ENCODE measurements around the gene SCAND1. TPM values are rescaled to one million over a fixed set of nuclear protein-coding genes. Genes with fewer than 3 reads are reported as not detected.

The SCAND1 gene
- total RNA-seq, 4 donors from 2014 or later, result 70.0 to 122 (median 89.9) TPM

DNA sequence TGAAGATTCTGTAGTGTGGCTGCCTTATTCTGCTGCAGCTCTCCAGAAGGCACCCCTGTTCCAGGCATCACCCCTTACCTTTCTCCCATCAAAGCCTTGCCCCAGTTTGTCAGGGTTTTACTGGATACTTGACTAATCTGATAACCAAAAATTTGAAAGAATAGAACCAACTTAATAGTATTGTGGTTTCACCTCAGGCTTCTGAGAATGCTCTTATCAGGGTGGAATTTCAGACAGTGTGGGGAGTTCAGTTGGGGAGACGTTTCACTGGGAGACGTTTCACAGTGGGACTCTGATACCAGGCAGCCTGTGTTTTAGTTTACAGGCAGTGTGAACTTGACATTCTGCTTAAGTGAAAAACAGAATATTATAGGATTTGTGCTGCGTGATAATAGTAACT lies 50.5 kb downstream of the SCAND1 start:
- DNase-seq (ENCODE audit: low spot score in 2 of 2), result no peak
- TF ChIP-seq, protein P1, sequence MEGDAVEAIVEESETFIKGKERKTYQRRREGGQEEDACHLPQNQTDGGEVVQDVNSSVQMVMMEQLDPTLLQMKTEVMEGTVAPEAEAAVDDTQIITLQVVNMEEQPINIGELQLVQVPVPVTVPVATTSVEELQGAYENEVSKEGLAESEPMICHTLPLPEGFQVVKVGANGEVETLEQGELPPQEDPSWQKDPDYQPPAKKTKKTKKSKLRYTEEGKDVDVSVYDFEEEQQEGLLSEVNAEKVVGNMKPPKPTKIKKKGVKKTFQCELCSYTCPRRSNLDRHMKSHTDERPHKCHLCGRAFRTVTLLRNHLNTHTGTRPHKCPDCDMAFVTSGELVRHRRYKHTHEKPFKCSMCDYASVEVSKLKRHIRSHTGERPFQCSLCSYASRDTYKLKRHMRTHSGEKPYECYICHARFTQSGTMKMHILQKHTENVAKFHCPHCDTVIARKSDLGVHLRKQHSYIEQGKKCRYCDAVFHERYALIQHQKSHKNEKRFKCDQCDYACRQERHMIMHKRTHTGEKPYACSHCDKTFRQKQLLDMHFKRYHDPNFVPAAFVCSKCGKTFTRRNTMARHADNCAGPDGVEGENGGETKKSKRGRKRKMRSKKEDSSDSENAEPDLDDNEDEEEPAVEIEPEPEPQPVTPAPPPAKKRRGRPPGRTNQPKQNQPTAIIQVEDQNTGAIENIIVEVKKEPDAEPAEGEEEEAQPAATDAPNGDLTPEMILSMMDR (IDR thresholded peaks at IDR 0.05), result no peak
- TF ChIP-seq POLR2A (IDR thresholded peaks at IDR 0.05), result no peak
- 94 to 95% methylated on average over 3 of the region's 3 CpGs for WGBS, 2 donors
- intact Hi-C loops (cut with DNase I; ENCODE audit: low total_unique reads), result no loop called here
- H3K4me3 ChIP-seq (ENCODE audit: low read depth, poor library complexity, severe bottlenecking), result no peak overlapping the region

Other genes with a start within 250 kb of the SCAND1 start
- 100 to 1,000 TPM; 165 to 303 (median 188) TPM for gene RBM39, start 212.2 kb downstream of the SCAND1 start, total RNA-seq
- gene PHF20, start 182.5 kb downstream of the SCAND1 start, total RNA-seq, result 10 to 100 TPM; 30.5 to 53.3 (median 33.4) TPM
- 10 to 100 TPM in 1 of 4 donors, 1 to 10 TPM in 3; 6.2 to 11.5 (median 7.6) TPM for gene CNBD2, start 14.1 kb upstream of the SCAND1 start, total RNA-seq
- gene EPB41L1, start 200.2 kb upstream of the SCAND1 start, total RNA-seq, result 10 to 100 TPM in 3 of 4 donors, 1 to 10 TPM in 1; 9.0 to 33.5 (median 20.4) TPM